ENCODE measurements around the gene FGD3.
"Not testable (repeated sequence)": the region's sequence is repeated elsewhere in the genome, so short reads cannot be mapped to it uniquely, and the experiment has no call there.

Gene FGD3

GRCh38 chr9:92988215-92988768 is 41.0 kb downstream of the FGD3 start:
- no peaks in the 10 kb centered on the region for H3K27me3 ChIP-seq (ENCODE audit: control insufficient read depth in 1 of 2, insufficient read depth in 2 of 2, low read length in 2 of 2)
- no peak overlapping the region for H3K27ac ChIP-seq (ENCODE audit: low read depth, low read length)
- H3K9ac ChIP-seq (ENCODE audit: low read depth in 1 of 2, low read length in 2 of 2): no peak overlapping the region
- H3K4me1 ChIP-seq (ENCODE audit: control insufficient read depth in 1 of 2, insufficient read depth in 2 of 2, low read length in 2 of 2): peaks cover 0 to 4% of the 10 kb centered on the region in 2 donors
- peaks cover 0 to 6% of the 10 kb centered on the region in 2 donors for H3K36me3 ChIP-seq (ENCODE audit: control insufficient read depth in 1 of 2, insufficient read depth in 2 of 2, low read length in 2 of 2)
- no peak overlapping the region for H3K4me3 ChIP-seq (ENCODE audit: low read depth in 1 of 2, low read length in 2 of 2)
- peaks cover 7 to 8% of the 10 kb centered on the region in 2 donors for H3K9me3 ChIP-seq (ENCODE audit: control insufficient read depth in 1 of 2, low read length in 2 of 2)

GRCh38 chr9:92989561-92989960 is 42.2 kb downstream of the FGD3 start:
- Histone ChIP-seq H3K27ac (ENCODE audit: low read depth, low read length) (no peak overlapping the region), H3K9me3 (ENCODE audit: control insufficient read depth in 1 of 2, low read length in 2 of 2) (no peaks in the 10 kb centered on the region), H3K27me3 (ENCODE audit: control insufficient read depth in 1 of 2, insufficient read depth in 2 of 2, low read length in 2 of 2) (no peaks in the 10 kb centered on the region), H3K9ac (ENCODE audit: low read depth in 1 of 2, low read length in 2 of 2) (no peak overlapping the region), H3K4me3 (ENCODE audit: low read depth in 1 of 2, low read length in 2 of 2) (no peak overlapping the region), H3K36me3 (ENCODE audit: control insufficient read depth in 1 of 2, insufficient read depth in 2 of 2, low read length in 2 of 2) (no peaks in the 10 kb centered on the region), H3K4me1 (ENCODE audit: control insufficient read depth in 1 of 2, insufficient read depth in 2 of 2, low read length in 2 of 2) (peaks cover 0 to 4% of the 10 kb centered on the region in 2 donors)

- Histone ChIP-seq H3K9ac (ENCODE audit: low read depth in 1 of 2, low read length in 2 of 2) (no peak overlapping the region), H3K27ac (ENCODE audit: low read depth, low read length) (no peak overlapping the region), H3K4me3 (ENCODE audit: low read depth in 1 of 2, low read length in 2 of 2) (no peak overlapping the region), H3K36me3 (ENCODE audit: control insufficient read depth in 1 of 2, insufficient read depth in 2 of 2, low read length in 2 of 2) (no peaks in the 10 kb centered on the region), H3K9me3 (ENCODE audit: control insufficient read depth in 1 of 2, low read length in 2 of 2) (no peaks in the 10 kb centered on the region), H3K4me1 (ENCODE audit: control insufficient read depth in 1 of 2, insufficient read depth in 2 of 2, low read length in 2 of 2) (peaks cover 0 to 4% of the 10 kb centered on the region in 2 donors), H3K27me3 (ENCODE audit: control insufficient read depth in 1 of 2, insufficient read depth in 2 of 2, low read length in 2 of 2) (no peaks in the 10 kb centered on the region)
Measured at GRCh38 chr9:92990461-92990860, 43.1 kb downstream of the FGD3 start.

GRCh38 chr9:92992549-92992948 is 45.2 kb downstream of the FGD3 start:
- H3K9me3 ChIP-seq (ENCODE audit: control insufficient read depth in 1 of 2, low read length in 2 of 2): no peaks in the 10 kb centered on the region
- H3K36me3 ChIP-seq (ENCODE audit: control insufficient read depth in 1 of 2, insufficient read depth in 2 of 2, low read length in 2 of 2): no peaks in the 10 kb centered on the region
- H3K27ac ChIP-seq (ENCODE audit: low read depth, low read length): no peak overlapping the region
- H3K4me1 ChIP-seq (ENCODE audit: control insufficient read depth in 1 of 2, insufficient read depth in 2 of 2, low read length in 2 of 2): peaks cover 0 to 2% of the 10 kb centered on the region in 2 donors
- H3K27me3 ChIP-seq (ENCODE audit: control insufficient read depth in 1 of 2, insufficient read depth in 2 of 2, low read length in 2 of 2): no peaks in the 10 kb centered on the region
- H3K4me3 ChIP-seq (ENCODE audit: low read depth in 1 of 2, low read length in 2 of 2): no peak overlapping the region
- H3K9ac ChIP-seq (ENCODE audit: low read depth in 1 of 2, low read length in 2 of 2): no peak overlapping the region

GRCh38 chr9:92998871-92999270 is 51.5 kb downstream of the FGD3 start:
- H3K27ac ChIP-seq (ENCODE audit: low read depth, low read length); H3K27me3 ChIP-seq (ENCODE audit: control insufficient read depth in 1 of 2, insufficient read depth in 2 of 2, low read length in 2 of 2); H3K4me1 ChIP-seq (ENCODE audit: control insufficient read depth in 1 of 2, insufficient read depth in 2 of 2, low read length in 2 of 2); H3K9ac ChIP-seq (ENCODE audit: low read depth in 1 of 2, low read length in 2 of 2); H3K9me3 ChIP-seq (ENCODE audit: control insufficient read depth in 1 of 2, low read length in 2 of 2); H3K36me3 ChIP-seq (ENCODE audit: control insufficient read depth in 1 of 2, insufficient read depth in 2 of 2, low read length in 2 of 2); H3K4me3 ChIP-seq (ENCODE audit: low read depth in 1 of 2, low read length in 2 of 2): not testable (repeated sequence)

- Histone ChIP-seq H3K27ac (ENCODE audit: low read depth, low read length) (no peak overlapping the region), H3K27me3 (ENCODE audit: control insufficient read depth in 1 of 2, insufficient read depth in 2 of 2, low read length in 2 of 2) (no peaks in the 10 kb centered on the region), H3K36me3 (ENCODE audit: control insufficient read depth in 1 of 2, insufficient read depth in 2 of 2, low read length in 2 of 2) (peaks cover 0 to 11% of the 10 kb centered on the region in 2 donors), H3K9me3 (ENCODE audit: control insufficient read depth in 1 of 2, low read length in 2 of 2) (no peaks in the 10 kb centered on the region), H3K9ac (ENCODE audit: low read depth in 1 of 2, low read length in 2 of 2) (no peak overlapping the region), H3K4me1 (ENCODE audit: control insufficient read depth in 1 of 2, insufficient read depth in 2 of 2, low read length in 2 of 2) (peaks cover 5 to 11% of the 10 kb centered on the region in 2 donors), H3K4me3 (ENCODE audit: low read depth in 1 of 2, low read length in 2 of 2) (no peak overlapping the region)
Measured at GRCh38 chr9:93001031-93001430, 53.7 kb downstream of the FGD3 start.

- peaks cover 5 to 11% of the 10 kb centered on the region in 2 donors for H3K4me1 ChIP-seq (ENCODE audit: control insufficient read depth in 1 of 2, insufficient read depth in 2 of 2, low read length in 2 of 2)
- H3K4me3 ChIP-seq (ENCODE audit: low read depth in 1 of 2, low read length in 2 of 2): no peak overlapping the region
- H3K27me3 ChIP-seq (ENCODE audit: control insufficient read depth in 1 of 2, insufficient read depth in 2 of 2, low read length in 2 of 2): no peaks in the 10 kb centered on the region
- H3K36me3 ChIP-seq (ENCODE audit: control insufficient read depth in 1 of 2, insufficient read depth in 2 of 2, low read length in 2 of 2): peaks cover 0 to 15% of the 10 kb centered on the region in 2 donors
- H3K9me3 ChIP-seq (ENCODE audit: control insufficient read depth in 1 of 2, low read length in 2 of 2): no peaks in the 10 kb centered on the region
- H3K27ac ChIP-seq (ENCODE audit: low read depth, low read length): no peak overlapping the region
- no peak overlapping the region for H3K9ac ChIP-seq (ENCODE audit: low read depth in 1 of 2, low read length in 2 of 2)
Measured at GRCh38 chr9:93002700-93003099, 55.4 kb downstream of the FGD3 start.

GRCh38 chr9:93003552-93004407 is 56.5 kb downstream of the FGD3 start:
- peaks cover 5 to 11% of the 10 kb centered on the region in 2 donors for H3K4me1 ChIP-seq (ENCODE audit: control insufficient read depth in 1 of 2, insufficient read depth in 2 of 2, low read length in 2 of 2)
- no peaks in the 10 kb centered on the region for H3K9me3 ChIP-seq (ENCODE audit: control insufficient read depth in 1 of 2, low read length in 2 of 2)
- H3K27ac ChIP-seq (ENCODE audit: low read depth, low read length): no peak overlapping the region
- no peaks in the 10 kb centered on the region for H3K27me3 ChIP-seq (ENCODE audit: control insufficient read depth in 1 of 2, insufficient read depth in 2 of 2, low read length in 2 of 2)
- peak overlapping the region; percentile 71 to 81 for H3K4me3 ChIP-seq (ENCODE audit: low read depth in 1 of 2, low read length in 2 of 2)
- peaks cover 0 to 17% of the 10 kb centered on the region in 2 donors for H3K36me3 ChIP-seq (ENCODE audit: control insufficient read depth in 1 of 2, insufficient read depth in 2 of 2, low read length in 2 of 2)
- peak overlapping the region in 1 of 2 donors; percentile 63 for H3K9ac ChIP-seq (ENCODE audit: low read depth in 1 of 2, low read length in 2 of 2)

- no peaks in the 10 kb centered on the region for H3K27me3 ChIP-seq (ENCODE audit: control insufficient read depth in 1 of 2, insufficient read depth in 2 of 2, low read length in 2 of 2)
- no peak overlapping the region for H3K4me3 ChIP-seq (ENCODE audit: low read depth in 1 of 2, low read length in 2 of 2)
- no peaks in the 10 kb centered on the region for H3K9me3 ChIP-seq (ENCODE audit: control insufficient read depth in 1 of 2, low read length in 2 of 2)
- H3K27ac ChIP-seq (ENCODE audit: low read depth, low read length): no peak overlapping the region
- H3K36me3 ChIP-seq (ENCODE audit: control insufficient read depth in 1 of 2, insufficient read depth in 2 of 2, low read length in 2 of 2): peaks cover 0 to 20% of the 10 kb centered on the region in 2 donors
- peaks cover 5 to 11% of the 10 kb centered on the region in 2 donors for H3K4me1 ChIP-seq (ENCODE audit: control insufficient read depth in 1 of 2, insufficient read depth in 2 of 2, low read length in 2 of 2)
- no peak overlapping the region for H3K9ac ChIP-seq (ENCODE audit: low read depth in 1 of 2, low read length in 2 of 2)
Measured at GRCh38 chr9:93004561-93004960, 57.2 kb downstream of the FGD3 start.

GRCh38 chr9:93005876-93006275 is 58.6 kb downstream of the FGD3 start:
- H3K9ac ChIP-seq (ENCODE audit: low read depth in 1 of 2, low read length in 2 of 2): no peak overlapping the region
- H3K4me3 ChIP-seq (ENCODE audit: low read depth in 1 of 2, low read length in 2 of 2): no peak overlapping the region
- H3K27me3 ChIP-seq (ENCODE audit: control insufficient read depth in 1 of 2, insufficient read depth in 2 of 2, low read length in 2 of 2): no peaks in the 10 kb centered on the region
- H3K27ac ChIP-seq (ENCODE audit: low read depth, low read length): no peak overlapping the region
- peaks cover 0 to 21% of the 10 kb centered on the region in 2 donors for H3K36me3 ChIP-seq (ENCODE audit: control insufficient read depth in 1 of 2, insufficient read depth in 2 of 2, low read length in 2 of 2)
- H3K9me3 ChIP-seq (ENCODE audit: control insufficient read depth in 1 of 2, low read length in 2 of 2): no peaks in the 10 kb centered on the region
- peaks cover 5 to 11% of the 10 kb centered on the region in 2 donors for H3K4me1 ChIP-seq (ENCODE audit: control insufficient read depth in 1 of 2, insufficient read depth in 2 of 2, low read length in 2 of 2)
